ENCODE results near the gene GUK1.
"Not testable (repeated sequence)": the region's sequence is repeated elsewhere in the genome, so short reads cannot be mapped to it uniquely, and the experiment has no call there.

The GUK1 gene

GRCh38 chr1:228182296-228183030 is 42.4 kb downstream of the GUK1 start:
- no peak for DNase-seq (ENCODE audit: low read depth)
- TF ChIP-seq CTCF (conservative IDR thresholded peaks at IDR 0.05; ENCODE audit: low read depth, low read length) = no peak
- no peak overlapping the region for H3K4me3 ChIP-seq (ENCODE audit: low read length)

DNA sequence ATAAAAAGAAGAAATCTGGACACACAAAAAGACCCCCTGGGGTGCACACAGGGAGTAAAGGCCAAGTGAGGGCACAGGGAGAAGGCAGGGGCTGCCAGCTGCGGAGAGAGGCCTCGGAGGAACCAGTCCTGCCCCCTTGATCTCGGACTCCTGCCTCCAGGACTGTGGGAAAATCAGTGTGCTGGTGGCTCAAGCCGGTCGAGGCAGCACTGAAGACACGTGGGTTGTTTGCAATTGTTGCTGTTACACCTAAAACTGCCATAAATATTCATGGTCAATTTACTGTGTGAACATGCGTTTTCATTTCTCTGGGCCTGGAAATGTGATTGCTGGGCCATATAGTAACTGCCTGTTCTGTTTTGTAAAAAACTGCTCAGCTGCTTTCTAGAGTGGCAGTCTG is 44.1 kb downstream of the GUK1 start:
- H3K4me3 ChIP-seq (ENCODE audit: low read length) = no peak overlapping the region
- no peak for TF ChIP-seq CTCF (conservative IDR thresholded peaks at IDR 0.05; ENCODE audit: low read depth, low read length)
- DNase-seq (ENCODE audit: low read depth) = no peak

DNA sequence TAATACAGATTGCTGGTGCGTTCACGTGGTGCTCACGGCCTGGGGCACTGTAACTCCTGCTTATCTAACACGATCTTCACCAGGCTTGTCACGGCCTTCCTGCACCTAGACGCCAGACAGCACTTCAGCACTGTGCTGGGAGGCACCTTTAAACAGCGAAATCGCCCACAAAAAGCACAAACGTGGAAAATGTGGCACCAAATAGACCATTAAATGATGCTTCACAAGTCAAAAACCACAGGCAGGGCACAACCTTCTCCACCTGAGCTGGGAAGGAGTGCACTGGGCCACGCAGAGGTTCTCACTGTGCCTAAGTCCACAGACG is 45.5 kb downstream of the GUK1 start:
- no peak for TF ChIP-seq CTCF (conservative IDR thresholded peaks at IDR 0.05; ENCODE audit: low read depth, low read length)
- H3K4me3 ChIP-seq (ENCODE audit: low read length) = no peak overlapping the region
- DNase-seq (ENCODE audit: low read depth) = no peak

DNA sequence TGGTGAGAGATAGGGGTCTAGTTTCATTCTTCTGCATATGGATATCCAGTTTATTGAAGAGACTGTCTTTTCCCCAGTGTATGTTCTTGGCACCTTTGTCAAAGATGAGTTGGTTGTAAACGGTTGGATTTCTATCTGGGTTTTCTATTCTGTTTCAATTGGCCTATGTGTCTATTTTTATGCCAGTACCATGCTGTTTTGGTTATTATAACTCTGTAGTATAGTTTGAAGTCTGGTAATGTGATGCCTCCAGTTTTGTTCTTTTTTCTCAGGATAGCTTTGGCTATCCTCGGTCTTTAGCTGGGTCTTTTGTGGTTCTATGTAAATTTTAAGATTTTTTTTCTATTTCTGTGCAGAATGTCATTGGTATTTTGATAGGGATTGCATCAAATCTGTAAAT is 48.2 kb downstream of the GUK1 start:
- not testable (repeated sequence) for DNase-seq (ENCODE audit: low read depth); H3K4me3 ChIP-seq (ENCODE audit: low read length)

DNA sequence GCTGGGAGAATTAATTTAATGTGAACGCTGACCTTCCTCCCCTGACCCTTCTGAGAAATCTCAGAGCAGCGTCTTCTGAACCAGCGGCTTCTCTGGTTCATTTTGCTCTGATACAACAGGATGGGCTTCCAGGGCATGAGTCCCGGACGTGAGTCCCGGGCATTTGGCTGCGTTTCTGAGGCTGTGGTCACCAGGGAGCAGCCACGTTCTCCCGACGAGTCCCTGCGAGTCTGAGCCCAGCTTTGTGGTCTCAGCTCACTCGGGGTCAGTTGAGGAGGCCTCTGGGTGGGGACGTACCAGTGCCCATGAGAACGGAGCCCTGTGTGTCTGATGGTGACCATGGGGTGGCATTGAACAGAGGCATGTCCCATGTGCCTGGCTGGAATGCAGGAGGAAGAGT is 50.1 kb downstream of the GUK1 start:
- no peak overlapping the region for H3K4me3 ChIP-seq (ENCODE audit: low read length)
- DNase-seq (ENCODE audit: low read depth) = no peak
- TF ChIP-seq CTCF (conservative IDR thresholded peaks at IDR 0.05; ENCODE audit: low read depth, low read length) = no peak

DNA sequence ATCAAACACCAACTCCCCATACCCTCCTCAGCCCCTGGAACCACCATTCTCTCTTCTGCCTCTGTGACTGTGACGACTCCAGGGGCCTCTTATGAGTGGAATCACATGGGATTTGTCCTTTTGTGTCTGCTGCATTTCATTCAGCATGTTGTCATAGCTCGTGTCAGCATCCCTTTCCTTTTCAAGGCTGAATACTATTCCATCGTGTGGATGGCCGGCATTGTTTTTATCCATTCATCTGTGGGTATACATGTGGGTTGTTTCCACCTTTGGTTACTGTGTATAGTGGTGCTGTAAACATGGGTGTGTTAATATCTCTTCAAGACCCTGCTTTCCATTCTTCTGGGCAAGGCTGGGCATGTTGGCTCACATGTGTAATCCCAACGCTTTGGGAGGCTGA is 50.7 kb downstream of the GUK1 start:
- no peak for DNase-seq (ENCODE audit: low read depth)
- H3K4me3 ChIP-seq (ENCODE audit: low read length) = no peak overlapping the region
- TF ChIP-seq CTCF (conservative IDR thresholded peaks at IDR 0.05; ENCODE audit: low read depth, low read length) = no peak

DNA sequence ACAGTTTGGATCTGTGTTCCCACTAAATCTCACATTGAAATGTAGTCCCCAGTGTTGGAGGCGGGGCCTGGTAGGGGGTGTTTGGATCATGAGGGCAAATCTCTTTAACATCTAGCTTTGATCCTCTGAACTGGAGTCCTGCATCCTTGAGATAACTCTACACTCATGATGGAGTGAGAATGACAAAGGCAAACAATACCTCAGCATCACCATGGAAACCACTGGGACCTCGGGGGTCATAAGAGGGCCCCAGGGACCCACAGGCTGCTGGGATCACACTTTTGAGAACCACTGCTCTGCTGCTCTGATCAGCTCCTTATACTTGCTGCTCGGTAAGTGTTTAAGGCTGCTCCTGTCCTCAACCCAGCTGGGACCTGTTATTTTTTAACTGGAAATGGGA is 54.4 kb downstream of the GUK1 start:
- TF ChIP-seq CTCF (conservative IDR thresholded peaks at IDR 0.05; ENCODE audit: low read depth, low read length) = no peak
- no peak for DNase-seq (ENCODE audit: low read depth)
- no peak overlapping the region for H3K4me3 ChIP-seq (ENCODE audit: low read length)

Measured in retinal pigment epithelial cell (primary cell).